ENCODE results near the gene ABHD11.

GRCh38 chr7:73786588-73786987 lies 48.0 kb upstream of the ABHD11 start:
- TF ChIP-seq EP300 (IDR thresholded peaks at IDR 0.05) (no peak), POLR2A (IDR thresholded peaks at IDR 0.05) (no peak), CTCF (IDR thresholded peaks at IDR 0.05) (no peak)

Data from gastroesophageal sphincter (tissue), 3 donors.